Muscle of back (tissue), 13 donors: ENCODE measurements around the gene LIMA1. TPM values are rescaled to one million over a fixed set of nuclear protein-coding genes. Genes with fewer than 3 reads are reported as not detected.
"Not testable (repeated sequence)": the region's sequence is repeated elsewhere in the genome, so short reads cannot be mapped to it uniquely, and the experiment has no call there.

Source experiments
- DNase-seq, 3 donors: peaks; one replicate each; pipeline versions ENCODE4 v3.0.0 to v3.0.0-alpha.2; 2013
- long read RNA-seq, 9 donors: transcript quantifications; one replicate each; lab custom pipeline, GENCODE V29; 2026
- polyA plus RNA-seq, 10 donors: library from polyadenylated mRNA; unstranded; fragments of 120-200 nt; gene quantifications; one replicate each; pipeline ENCODE4 v1.2.1, GENCODE V29; 2013; ENCODE audit not compliant: insufficient read length in 10 of 10

LIMA1 gene
- 100 to 1,000 TPM in 7 of 10 donors, 10 to 100 TPM in 3; 85.3 to 150 (median 115) TPM for polyA plus RNA-seq
- long read RNA-seq, donor 1, transcript LIMA1-215 (8 exons, 3,254 nt) = major isoform, 10 of 30 reads
- long read RNA-seq, donor 1, partial matches to known transcripts = 14 of 30 reads
- long read RNA-seq, donor 1, other reads (novel, unspliced or antisense) = 0 of 30 reads
- long read RNA-seq, donor 2, transcript LIMA1-215 (8 exons, 3,254 nt) = major isoform, 11 of 25 reads
- long read RNA-seq, donor 2, partial matches to known transcripts = 5 of 25 reads
- long read RNA-seq, donor 2, other reads (novel, unspliced or antisense) = 0 of 25 reads
- long read RNA-seq, donor 3 = 0 reads
- long read RNA-seq, donor 4, transcript LIMA1-215 (8 exons, 3,254 nt) = major isoform, 11 of 13 reads
- long read RNA-seq, donor 4, partial matches to known transcripts = 0 of 13 reads
- long read RNA-seq, donor 4, other reads (novel, unspliced or antisense) = 0 of 13 reads
- long read RNA-seq, donor 5, transcript LIMA1-215 (8 exons, 3,254 nt) = major isoform, 12 of 16 reads
- long read RNA-seq, donor 5, partial matches to known transcripts = 0 of 16 reads
- long read RNA-seq, donor 5, other reads (novel, unspliced or antisense) = 0 of 16 reads
- long read RNA-seq, donor 6, transcript LIMA1-215 (8 exons, 3,254 nt) = major isoform, 11 of 31 reads
- long read RNA-seq, donor 6, partial matches to known transcripts = 13 of 31 reads
- long read RNA-seq, donor 6, other reads (novel, unspliced or antisense) = 0 of 31 reads
- long read RNA-seq, donor 7, partial matches to known transcripts = 7 of 16 reads
- long read RNA-seq, donor 7, other reads (novel, unspliced or antisense) = 0 of 16 reads
- long read RNA-seq, donor 8, transcript LIMA1-215 (8 exons, 3,254 nt) = major isoform, 11 of 35 reads
- long read RNA-seq, donor 8, partial matches to known transcripts = 18 of 35 reads
- long read RNA-seq, donor 8, other reads (novel, unspliced or antisense) = 0 of 35 reads
- long read RNA-seq, donor 9, partial matches to known transcripts = 0 of 4 reads
- long read RNA-seq, donor 9, other reads (novel, unspliced or antisense) = 0 of 4 reads

GRCh38 chr12:50283229-50283923 is at the start of gene LIMA1:
Gene LIMA1, minus strand, starts transcription at chr12:50283520. Its CDS starts 34,769 bp downstream, at chr12:50248751.
- DNase-seq = peak; percentile 86 to 96 (median 94)

GRCh38 chr12:50331745-50332144 is 48.4 kb upstream of the LIMA1 start:
- DNase-seq = no peak

- DNase-seq = not testable (repeated sequence)
Measured at GRCh38 chr12:50328664-50329063, 45.3 kb upstream of the LIMA1 start.

- DNase-seq = no peak
Measured at GRCh38 chr12:50326590-50327284, 43.4 kb upstream of the LIMA1 start.

- DNase-seq = no peak
Measured at GRCh38 chr12:50325890-50326391, 42.6 kb upstream of the LIMA1 start.

- not testable (repeated sequence) for DNase-seq
Measured at GRCh38 chr12:50324770-50325169, 41.5 kb upstream of the LIMA1 start.

GRCh38 chr12:50324077-50324476 is 40.8 kb upstream of the LIMA1 start:
- DNase-seq = not testable (repeated sequence)

- no peak for DNase-seq
Measured at GRCh38 chr12:50322206-50322605, 38.9 kb upstream of the LIMA1 start.

- DNase-seq = no peak
Measured at GRCh38 chr12:50317203-50317602, 33.9 kb upstream of the LIMA1 start.

GRCh38 chr12:50315803-50316202 is 32.5 kb upstream of the LIMA1 start:
- no peak for DNase-seq

- peak; percentile 57 to 78 (median 69) for DNase-seq
Measured at GRCh38 chr12:50314636-50315312, 31.5 kb upstream of the LIMA1 start.

GRCh38 chr12:50313971-50314370 is 30.7 kb upstream of the LIMA1 start:
- not testable (repeated sequence) for DNase-seq

GRCh38 chr12:50313256-50313931 is 30.1 kb upstream of the LIMA1 start:
- DNase-seq = no peak

- not testable (repeated sequence) for DNase-seq
Measured at GRCh38 chr12:50311858-50312609, 28.7 kb upstream of the LIMA1 start.

GRCh38 chr12:50309950-50310349 is 26.6 kb upstream of the LIMA1 start:
- DNase-seq = no peak

GRCh38 chr12:50302686-50303085 is 19.4 kb upstream of the LIMA1 start:
- peak in 1 of 3 donors; percentile 28 for DNase-seq

GRCh38 chr12:50297996-50298395 is 14.7 kb upstream of the LIMA1 start:
- DNase-seq = no peak

- peak in 2 of 3 donors; percentile 19 to 42 for DNase-seq
Measured at GRCh38 chr12:50297027-50297426, 13.7 kb upstream of the LIMA1 start.

GRCh38 chr12:50296554-50296953 is 13.2 kb upstream of the LIMA1 start:
- DNase-seq = no peak
